Forelimb muscle (tissue), 1 donor: ENCODE results near the gene PSMC5. TPM values are rescaled to one million over a fixed set of nuclear protein-coding genes. Genes with fewer than 3 reads are reported as not detected.
"Not testable (repeated sequence)": the region's sequence is repeated elsewhere in the genome, so short reads cannot be mapped to it uniquely, and the experiment has no call there.

ENCODE experiments used
- DNase-seq: peaks from one replicate; pipeline ENCODE4 v3.0.0-alpha.2; 2013; ENCODE audit warnings: low read depth
- polyA plus RNA-seq: library from polyadenylated mRNA; unstranded; fragments of 120-200 nt; gene quantifications from one replicate; pipeline ENCODE4 v1.2.1, GENCODE V29; 2013; ENCODE audit not compliant: insufficient read length

The PSMC5 gene
- polyA plus RNA-seq, 1 donor, result 106 TPM

DNA sequence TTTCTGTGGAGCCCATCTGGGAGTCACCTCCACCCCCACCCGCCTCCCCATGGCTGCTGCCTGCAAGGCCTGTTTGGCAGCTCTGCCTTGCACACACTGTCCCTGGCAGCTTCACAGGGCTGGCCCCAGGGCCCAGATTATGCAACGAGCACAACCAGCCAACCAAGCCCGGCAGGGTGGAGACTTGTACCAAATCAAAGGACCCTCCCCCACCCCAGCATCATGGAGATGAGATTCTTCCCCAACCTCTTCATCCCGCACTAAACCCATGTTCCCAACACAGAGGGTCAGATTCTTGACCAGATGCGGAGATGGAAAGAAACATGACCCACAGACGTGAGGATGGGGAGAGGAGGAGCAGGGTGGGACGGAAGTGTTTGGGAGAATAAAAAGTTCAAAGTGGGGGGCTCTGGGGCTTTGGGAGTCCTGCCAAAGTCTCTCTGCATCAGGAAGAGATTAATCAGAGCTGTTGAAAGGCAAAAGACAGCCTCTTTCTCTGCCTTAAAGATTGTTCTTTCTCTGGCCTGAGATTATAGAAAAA is 11.5 kb downstream of the PSMC5 start:
- no peak for DNase-seq

GRCh38 chr17:63840591-63841349 is 13.5 kb downstream of the PSMC5 start:
- DNase-seq, result no peak

GRCh38 chr17:63841350-63842172 is 14.3 kb downstream of the PSMC5 start:
- DNase-seq, result no peak

DNA sequence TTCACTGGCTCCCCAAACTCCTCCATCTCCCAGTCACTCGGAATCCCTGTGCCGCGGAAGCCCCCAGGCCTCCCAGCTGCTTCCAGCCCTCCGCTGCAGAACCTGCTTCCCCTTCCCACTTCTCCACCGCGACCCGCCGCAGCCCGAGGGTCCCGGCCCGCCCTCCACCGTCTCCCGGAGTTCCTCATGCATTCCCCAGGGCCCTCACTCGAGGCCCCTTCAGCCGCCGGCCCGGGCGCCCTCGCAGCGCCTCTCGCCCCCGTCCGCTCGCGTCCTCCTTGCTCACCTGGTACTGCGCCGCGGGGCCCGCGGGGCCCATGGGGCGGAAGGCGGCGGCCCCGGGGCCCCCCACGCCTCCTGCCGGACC is 14.9 kb downstream of the PSMC5 start:
- no peak for DNase-seq

DNA sequence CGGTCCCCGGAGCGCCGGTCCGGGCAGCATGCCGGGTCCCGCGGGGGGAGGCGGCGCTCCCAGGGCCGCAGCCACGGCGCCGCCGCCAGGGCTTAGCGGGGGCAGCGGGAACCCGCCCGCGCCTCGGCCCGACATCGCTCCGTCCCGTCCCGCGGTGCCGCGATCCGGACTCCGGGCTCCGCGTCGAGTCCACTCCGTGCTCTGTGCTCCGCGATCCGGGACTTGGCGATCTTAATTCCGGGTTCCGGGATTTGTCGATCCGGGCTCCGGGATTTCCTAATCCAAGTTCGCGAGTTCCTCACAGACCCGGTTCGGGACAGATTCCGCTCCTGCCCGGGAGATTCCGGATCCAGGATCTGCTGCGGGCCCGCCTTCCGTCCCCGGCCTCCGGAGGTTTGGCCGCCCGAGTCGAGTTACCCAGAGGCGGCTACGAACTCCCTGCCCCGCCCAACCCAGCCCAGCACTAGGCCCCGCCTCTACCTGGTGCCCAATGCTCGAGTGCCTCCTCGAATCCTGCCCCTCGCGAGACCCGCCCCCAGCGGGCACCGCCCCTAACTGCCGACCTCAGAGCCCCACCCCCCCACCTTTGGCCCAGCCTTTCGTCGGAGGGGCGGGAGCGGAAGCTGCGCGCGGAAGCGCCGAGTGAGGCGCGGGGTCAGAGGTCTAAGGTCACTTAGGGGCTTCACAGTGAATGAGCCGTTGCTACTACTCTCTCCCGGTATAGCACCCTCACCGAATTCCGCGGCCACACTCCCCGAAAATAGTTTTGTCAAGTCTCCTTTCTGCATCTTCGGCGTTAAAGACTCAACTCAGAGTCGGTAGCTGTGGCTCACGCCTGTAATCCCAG is 15.5 kb downstream of the PSMC5 start, which contains the start of gene SMARCD2:
SMARCD2 (minus strand) TSS at position 146 of the 847 bp plus-strand sequence; CDS start at position 135, 11 bp downstream.
- peak; percentile 91 for DNase-seq

- not testable (repeated sequence) for DNase-seq
Measured at GRCh38 chr17:63843387-63843888, 16.2 kb downstream of the PSMC5 start.

DNA sequence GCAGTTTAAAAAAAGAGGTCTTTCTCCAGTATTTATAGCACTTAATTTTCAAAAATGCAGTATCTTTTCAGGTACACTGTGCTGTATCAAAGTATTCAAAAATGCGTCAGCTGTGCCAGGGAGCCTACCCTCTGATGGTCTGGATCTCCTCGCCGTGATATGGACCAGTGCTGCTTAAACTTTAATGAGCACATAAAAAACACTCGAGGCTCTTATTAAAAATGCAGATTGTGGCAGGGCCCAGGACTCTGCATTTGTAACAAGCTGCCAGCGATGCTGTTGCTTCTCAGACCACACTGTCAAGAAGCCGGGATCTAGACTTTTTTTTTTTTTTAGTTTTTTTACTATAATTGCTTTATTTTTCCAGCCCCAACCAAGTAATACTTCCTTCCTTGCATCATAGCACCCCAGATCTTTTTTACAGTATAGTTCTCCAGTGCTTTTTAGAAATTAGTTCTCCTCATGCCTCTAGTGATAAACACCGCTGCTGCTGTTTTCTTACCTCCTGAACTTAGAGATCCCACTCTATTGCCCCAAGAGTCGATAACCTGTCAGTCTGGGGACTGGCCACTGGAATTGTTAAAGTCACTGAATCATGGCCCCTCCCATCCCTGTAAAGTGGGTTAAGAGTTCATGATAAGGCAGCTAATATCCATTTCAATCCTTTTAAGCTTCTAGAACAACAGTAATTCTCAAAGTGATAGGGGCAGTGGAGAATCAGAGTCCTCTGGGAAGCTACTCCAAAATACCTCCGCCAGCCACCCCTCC is 16.9 kb downstream of the PSMC5 start:
- DNase-seq, result no peak

- no peak for DNase-seq
Measured at GRCh38 chr17:63845509-63845908, 18.3 kb downstream of the PSMC5 start.

GRCh38 chr17:63847525-63848249 is 20.5 kb downstream of the PSMC5 start:
- no peak for DNase-seq

- DNase-seq, result peak; percentile 70
Measured at GRCh38 chr17:63848834-63849689, 21.8 kb downstream of the PSMC5 start.

GRCh38 chr17:63850401-63850800 is 23.2 kb downstream of the PSMC5 start:
- no peak for DNase-seq

DNA sequence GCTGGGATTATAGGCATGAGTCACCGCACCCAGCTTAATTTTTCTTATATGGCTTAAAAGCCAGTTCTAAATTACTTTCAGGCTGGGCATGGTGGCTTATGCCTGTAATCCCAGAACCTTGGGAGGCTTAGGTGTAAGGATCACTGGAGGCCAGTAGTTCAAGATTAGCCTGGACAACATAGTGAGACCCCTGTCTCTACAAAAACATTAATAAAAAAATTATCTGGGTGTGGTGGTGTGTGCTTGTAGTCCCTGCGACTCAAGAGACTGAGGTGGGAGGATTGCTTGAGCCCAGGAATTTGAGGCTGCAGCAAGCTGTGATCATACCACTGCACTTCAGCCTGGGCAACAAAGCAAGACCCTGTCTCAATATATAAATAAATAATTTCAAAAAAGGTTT is 26.0 kb downstream of the PSMC5 start:
- DNase-seq, result no peak

DNA sequence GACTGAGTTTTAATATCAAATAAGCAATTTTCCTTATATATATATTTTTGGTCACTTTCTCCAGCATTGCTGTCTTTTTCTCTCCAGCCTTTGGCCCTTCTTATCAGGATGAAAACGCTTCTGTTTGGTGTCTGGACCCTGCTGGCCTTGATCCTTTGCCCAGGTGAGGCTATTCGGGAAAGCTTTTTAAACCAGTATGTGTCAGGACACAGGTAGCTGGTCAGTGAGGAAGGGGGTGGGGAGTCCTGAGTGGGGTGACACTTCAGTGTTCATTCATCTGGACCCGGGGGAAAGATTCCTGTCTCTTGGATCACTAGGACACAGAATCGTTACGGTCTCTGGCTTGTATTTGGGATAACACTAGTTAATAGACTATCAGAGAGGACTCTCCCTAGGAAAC is 27.5 kb downstream of the PSMC5 start:
- no peak for DNase-seq

GRCh38 chr17:63855185-63855584 is 28.0 kb downstream of the PSMC5 start:
- no peak for DNase-seq

GRCh38 chr17:63856425-63856824 is 29.2 kb downstream of the PSMC5 start:
- not testable (repeated sequence) for DNase-seq

DNA sequence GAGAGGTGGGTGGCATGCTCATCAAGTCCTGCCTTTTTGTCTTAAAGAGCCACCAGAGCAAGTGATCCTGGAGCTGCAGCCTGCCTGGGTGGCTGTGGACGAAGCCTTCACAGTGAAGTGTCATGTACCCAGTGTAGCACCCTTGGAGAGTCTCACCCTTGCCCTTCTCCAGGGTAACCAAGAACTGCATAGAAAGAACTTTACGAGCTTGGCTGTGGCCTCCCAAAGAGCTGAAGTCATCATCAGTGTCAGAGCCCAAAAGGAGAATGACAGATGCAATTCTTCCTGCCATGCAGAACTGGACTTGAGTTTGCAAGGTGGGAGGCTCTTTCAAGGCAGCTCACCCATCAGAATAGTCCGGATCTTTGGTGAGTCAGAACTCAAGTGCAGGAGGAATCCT is 32.0 kb downstream of the PSMC5 start:
- DNase-seq, result no peak

GRCh38 chr17:63866625-63867024 is 39.4 kb downstream of the PSMC5 start:
- DNase-seq, result not testable (repeated sequence)

DNA sequence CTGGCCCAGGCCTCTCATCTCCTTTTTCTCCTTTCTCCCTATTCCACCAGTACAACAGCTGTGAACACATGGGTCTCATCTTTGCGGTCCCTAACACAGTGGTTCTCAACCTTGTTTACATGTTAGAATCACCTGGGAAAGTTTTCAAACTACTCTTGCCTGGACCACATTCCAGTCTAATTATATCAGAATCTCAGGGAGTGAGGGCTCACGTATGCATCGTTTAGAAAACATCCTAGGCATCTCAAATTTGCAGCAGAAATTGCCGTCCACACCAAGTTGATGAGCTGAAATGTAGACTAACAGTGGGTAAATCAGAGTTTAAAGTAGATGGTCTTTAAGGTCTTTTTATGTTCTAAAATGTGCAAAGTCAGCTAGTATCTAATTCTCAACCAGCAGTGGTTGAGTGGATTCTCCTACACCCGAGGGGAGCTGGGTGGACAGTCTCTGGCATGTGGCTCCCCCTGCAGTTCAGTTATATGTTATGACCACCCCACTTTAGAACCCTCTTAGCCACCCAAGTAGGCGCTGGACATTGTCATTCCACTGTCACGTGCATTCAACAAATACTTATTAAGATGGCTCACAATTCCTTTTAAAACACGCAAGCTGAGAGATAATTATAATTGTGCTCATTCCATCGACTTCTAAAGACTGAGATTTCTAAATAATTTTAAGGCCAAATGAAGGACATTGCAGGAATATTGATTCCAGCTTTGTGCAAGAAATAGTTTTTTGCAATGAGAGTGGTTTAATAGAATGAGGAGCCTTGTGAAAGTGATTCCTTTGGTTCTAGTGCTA is 42.5 kb downstream of the PSMC5 start:
- not testable (repeated sequence) for DNase-seq
